ENCODE data around the gene PSMD10.

Gene PSMD10

GRCh38 chrX:108091264-108091877, at the start of gene PSMD10, which contains the start of gene ATG4A:
Gene PSMD10, minus strand, starts transcription at chrX:108091542. Its CDS starts 22 bp downstream, at chrX:108091520.
Gene ATG4A, plus strand, starts transcription at chrX:108091778. Its CDS starts 49 bp downstream, at chrX:108091827.
- peak; percentile 90 for DNase-seq

GRCh38 chrX:108138814-108139702, 47.7 kb upstream of the PSMD10 start:
- no peak for DNase-seq

GRCh38 chrX:108134724-108135123, 43.4 kb upstream of the PSMD10 start:
- DNase-seq = no peak

GRCh38 chrX:108132876-108133275, 41.5 kb upstream of the PSMD10 start:
- no peak for DNase-seq

GRCh38 chrX:108132034-108132433, 40.7 kb upstream of the PSMD10 start:
- DNase-seq = no peak

GRCh38 chrX:108131471-108131870, 40.1 kb upstream of the PSMD10 start:
- DNase-seq = no peak

GRCh38 chrX:108130889-108131288, 39.5 kb upstream of the PSMD10 start:
- DNase-seq = no peak

- no peak for DNase-seq
Measured at GRCh38 chrX:108127152-108127551, 35.8 kb upstream of the PSMD10 start.

- no peak for DNase-seq
Measured at GRCh38 chrX:108126661-108127060, 35.3 kb upstream of the PSMD10 start.

- no peak for DNase-seq
Measured at GRCh38 chrX:108123591-108124366, 32.4 kb upstream of the PSMD10 start.

- DNase-seq = no peak
Measured at GRCh38 chrX:108122748-108123147, 31.4 kb upstream of the PSMD10 start.

GRCh38 chrX:108121291-108121690, 29.9 kb upstream of the PSMD10 start:
- no peak for DNase-seq

- DNase-seq = no peak
Measured at GRCh38 chrX:108117988-108118387, 26.6 kb upstream of the PSMD10 start.

- DNase-seq = no peak
Measured at GRCh38 chrX:108114541-108114940, 23.2 kb upstream of the PSMD10 start.

GRCh38 chrX:108105473-108105872, 14.1 kb upstream of the PSMD10 start:
- no peak for DNase-seq

GRCh38 chrX:108097380-108097779, 6.0 kb upstream of the PSMD10 start:
- no peak for DNase-seq

- no peak for DNase-seq
Measured at GRCh38 chrX:108091878-108092291, 543 bp upstream of the PSMD10 start.

- peak; percentile 6 for DNase-seq
Measured at GRCh38 chrX:108090491-108091263, 665 bp downstream of the PSMD10 start.

GRCh38 chrX:108088511-108088910, 2.8 kb downstream of the PSMD10 start:
- DNase-seq = no peak

GRCh38 chrX:108087792-108088191, 3.5 kb downstream of the PSMD10 start:
- no peak for DNase-seq

GRCh38 chrX:108081110-108081509, 10.2 kb downstream of the PSMD10 start:
- DNase-seq = no peak

- no peak for DNase-seq
Measured at GRCh38 chrX:108072746-108073145, 18.6 kb downstream of the PSMD10 start.

- no peak for DNase-seq
Measured at GRCh38 chrX:108071578-108071977, 19.8 kb downstream of the PSMD10 start.

Data from amniotic stem cell (primary cell).